GM06990 (cell line): ENCODE results near the gene JAKMIP1.

Experiments
- DNase-seq: peaks from one replicate; pipeline ENCODE4 v3.0.0-alpha.2; 2011; ENCODE audit not compliant: insufficient read length; ENCODE audit errors: extremely low read depth
- H3K27me3 ChIP-seq: replicated peaks from 2 replicates; pipeline ENCODE4 v1.6.0; 2011; ENCODE audit warnings: low read length; ENCODE audit not compliant: control insufficient read depth, insufficient read depth
- H3K36me3 ChIP-seq: 2 replicates; pipeline ENCODE4 v1.5.1; 2011; ENCODE audit warnings: low read length; ENCODE audit not compliant: control insufficient read depth, insufficient read depth
- H3K4me3 ChIP-seq: replicated peaks from 2 replicates; pipeline ENCODE4 v1.5.1; 2011; ENCODE audit warnings: low read depth, mild to moderate bottlenecking, control low read depth, low read length
- CTCF ChIP-seq: IDR thresholded peaks from 2 replicates; pipeline ENCODE4 v1.5.1; 2011; ENCODE audit warnings: low read length, control low read depth, mild to moderate bottlenecking, inconsistent platforms; ENCODE audit not compliant: insufficient read depth, poor library complexity, severe bottlenecking

JAKMIP1 gene

GRCh38 chr4:6160536-6160935 is 39.8 kb downstream of the JAKMIP1 start:
- TF ChIP-seq CTCF = no peak
- no peaks in the 10 kb centered on the region for H3K27me3 ChIP-seq
- no peaks in the 10 kb centered on the region for H3K36me3 ChIP-seq
- no peak overlapping the region for H3K4me3 ChIP-seq
- no peak for DNase-seq

- TF ChIP-seq CTCF = no peak
- H3K4me3 ChIP-seq = no peak overlapping the region
- no peak for DNase-seq
- no peaks in the 10 kb centered on the region for H3K36me3 ChIP-seq
- no peaks in the 10 kb centered on the region; the same call in 1 of the 2 replicates for H3K27me3 ChIP-seq
These were observed 42.4 kb downstream of the JAKMIP1 start for GRCh38 chr4:6157926-6158325.

GRCh38 chr4:6155996-6156750 is 44.2 kb downstream of the JAKMIP1 start:
- no peak for DNase-seq
- TF ChIP-seq CTCF = no peak
- no peaks in the 10 kb centered on the region for H3K36me3 ChIP-seq

GRCh38 chr4:6154875-6155274 is 45.5 kb downstream of the JAKMIP1 start:
- no peak for TF ChIP-seq CTCF
- DNase-seq = no peak
- Histone ChIP-seq H3K4me3 (no peak overlapping the region), H3K36me3 (no peaks in the 10 kb centered on the region), H3K27me3 (no peaks in the 10 kb centered on the region; the same call in none of the 2 replicates)

More at GRCh38 chr4:6155996-6156750, 44.2 kb downstream of the JAKMIP1 start:
- Histone ChIP-seq H3K4me3 (no peak overlapping the region), H3K27me3 (no peaks in the 10 kb centered on the region; the same call in none of the 2 replicates)

GRCh38 chr4:6153874-6154273 is 46.5 kb downstream of the JAKMIP1 start:
- Histone ChIP-seq H3K36me3 (no peaks in the 10 kb centered on the region), H3K27me3 (no peaks in the 10 kb centered on the region; the same call in none of the 2 replicates), H3K4me3 (no peak overlapping the region)
- no peak for TF ChIP-seq CTCF
- DNase-seq = no peak
